B cell (primary cell): ENCODE data around the gene FCER1G.

Experiments
- CTCF ChIP-seq: fragments of 200-600 bp; IDR thresholded peaks from one replicate; pipeline ENCODE4 v1.8.0; 2022; ENCODE audit warnings: antibody characterized with exemption, mild to moderate bottlenecking
- EZH2 ChIP-seq: IDR thresholded peaks from 2 replicates; pipeline ENCODE4 v1.6.1; 2012; ENCODE audit warnings: borderline replicate concordance, low read depth, mild to moderate bottlenecking, moderate library complexity, low read length; ENCODE audit not compliant: insufficient read depth, poor library complexity, severe bottlenecking

GRCh38 chr1:161190962-161191521 is 24.1 kb upstream of the FCER1G start:
- TF ChIP-seq CTCF (no peak), EZH2 (no peak)
